Endothelial cell of umbilical vein (primary cell): ENCODE results near the gene CNBD2. TPM values are rescaled to one million over a fixed set of nuclear protein-coding genes. Genes with fewer than 3 reads are reported as not detected.
"Not testable (repeated sequence)": the region's sequence is repeated elsewhere in the genome, so short reads cannot be mapped to it uniquely, and the experiment has no call there.

Experiments used
- BruUV-seq: library from RNA; stranded (reverse); fragments of 400-500 nt; replicated peaks from 2 replicates; lab custom pipeline; 2021; lab: Mats Ljungman, UMichigan
- CTCF ChIA-PET: fragments of 300-600, 350-600 bp; sonication (Branson Sonifier 250); formaldehyde crosslinking; loops from one replicate; lab custom pipeline; 2021; ENCODE audit warnings: antibody characterized with exemption, inconsistent platforms; lab: Charles Lee
- POLR2A ChIA-PET: fragments of 300-600, 350-600 bp; sonication (Branson Sonifier 250); formaldehyde crosslinking; loops from one replicate; lab custom pipeline; 2021; ENCODE audit warnings: antibody characterized with exemption, inconsistent platforms; lab: Charles Lee
- DNase-seq: peaks from one replicate; pipeline ENCODE4 v3.0.0-alpha.2; 2011; ENCODE audit warnings: low read depth, low spot score
- FAIRE-seq: peaks from 2 replicates; lab custom pipeline; 2011; peaks lifted over from hg19 to GRCh38; lab: Jason Lieb, UNC
- H2AFZ ChIP-seq: 2 replicates; pipeline ENCODE4 v1.6.0; 2012; ENCODE audit warnings: low read depth, low read length, control low read depth, inconsistent platforms
- H3K27ac ChIP-seq: 2 replicates; pipeline ENCODE4 v1.5.1; 2011; ENCODE audit warnings: low read depth, mild to moderate bottlenecking, control low read depth, low read length, moderate library complexity; ENCODE audit not compliant: insufficient read depth
- H3K27me3 ChIP-seq, 2 experiments: 2 replicates each; pipeline versions ENCODE4 v1.6.0 to v1.6.1; 2011; ENCODE audit warnings: low read length in 2 of 2, mixed read lengths in 1 of 2; ENCODE audit not compliant: control insufficient read depth in 2 of 2, insufficient read depth in 2 of 2
- H3K36me3 ChIP-seq, 2 experiments: 2 replicates in 1 of 2; 3 replicates in 1 of 2; pipeline ENCODE4 v1.5.1; 2011; ENCODE audit warnings: low read length in 2 of 2, mild to moderate bottlenecking in 1 of 2, moderate library complexity in 1 of 2; ENCODE audit not compliant: control insufficient read depth in 2 of 2, insufficient read depth in 2 of 2; ENCODE audit errors: extremely low read depth in 1 of 2
- H3K4me1 ChIP-seq: 3 replicates; pipeline ENCODE4 v1.5.1; 2011; ENCODE audit warnings: mild to moderate bottlenecking, low read length; ENCODE audit not compliant: control insufficient read depth, insufficient read depth; ENCODE audit errors: extremely low read depth
- H3K4me2 ChIP-seq: 2 replicates; pipeline ENCODE4 v1.6.1; 2011; ENCODE audit warnings: low read length, control low read depth, mixed read lengths; ENCODE audit not compliant: insufficient read depth
- H3K4me3 ChIP-seq, 3 experiments: fragments of 200-600 bp in 1 of 3; sonication (generic), shearing (Covaris generic) in 1 of 3; replicated peaks in 1 of 3; 2 replicates each; pipeline ENCODE4 v1.5.1; 2011 to 2016; ENCODE audit warnings: control low read depth in 3 of 3, low read length in 3 of 3, mild to moderate bottlenecking in 2 of 3, inconsistent platforms in 1 of 3, low read depth in 1 of 3, moderate library complexity in 1 of 3; ENCODE audit not compliant: insufficient read depth in 1 of 3
- H3K79me2 ChIP-seq: 2 replicates; pipeline ENCODE4 v1.6.0; 2012; ENCODE audit warnings: low read length, inconsistent platforms; ENCODE audit not compliant: control insufficient read depth, insufficient read depth
- H3K9ac ChIP-seq: replicated peaks from 2 replicates; pipeline ENCODE3; 2011; ENCODE audit warnings: low read length, control low read depth; ENCODE audit not compliant: insufficient read depth; ENCODE audit errors: extremely low read depth
- H3K9me1 ChIP-seq: replicated peaks from 3 replicates; pipeline ENCODE4 v1.6.0; 2011; ENCODE audit warnings: mild to moderate bottlenecking, low read length; ENCODE audit not compliant: control insufficient read depth, insufficient read depth; ENCODE audit errors: extremely low read depth
- H3K9me3 ChIP-seq: replicated peaks from 2 replicates; pipeline ENCODE4 v1.5.1; 2012; ENCODE audit warnings: low read length, inconsistent platforms; ENCODE audit not compliant: control insufficient read depth, insufficient read depth
- H4K20me1 ChIP-seq: replicated peaks from 2 replicates; pipeline ENCODE3; 2011; ENCODE audit warnings: mild to moderate bottlenecking, low read length; ENCODE audit not compliant: control insufficient read depth, insufficient read depth; ENCODE audit errors: extremely low read depth
- EZH2 ChIP-seq: IDR thresholded peaks from 2 replicates; pipeline ENCODE4 v1.6.1; 2012; ENCODE audit warnings: borderline replicate concordance, low read depth, mild to moderate bottlenecking, moderate library complexity, low read length, inconsistent platforms; ENCODE audit not compliant: severe bottlenecking
- FOS ChIP-seq: IDR thresholded peaks from 2 replicates; pipeline ENCODE4 v1.6.1; 2011; ENCODE audit warnings: mild to moderate bottlenecking, low read length, moderate library complexity, borderline replicate concordance; ENCODE audit not compliant: insufficient read depth
- GATA2 ChIP-seq: IDR thresholded peaks from 2 replicates; pipeline ENCODE4 v1.7.0; 2011; ENCODE audit warnings: low read depth, mild to moderate bottlenecking, moderate library complexity, mixed read lengths, low read length; ENCODE audit not compliant: insufficient read length, insufficient read depth
- JUN ChIP-seq: IDR thresholded peaks from 2 replicates; pipeline ENCODE4 v1.6.1; 2011; ENCODE audit warnings: borderline replicate concordance, low read depth; ENCODE audit not compliant: insufficient read length, insufficient read depth
- MAX ChIP-seq: IDR thresholded peaks from 2 replicates; pipeline ENCODE4 v1.6.1; 2011; ENCODE audit not compliant: insufficient read depth, insufficient read length
- POLR2A ChIP-seq: IDR thresholded peaks from 2 replicates; pipeline ENCODE4 v1.6.1; 2012; ENCODE audit warnings: low read depth, mild to moderate bottlenecking, control low read depth, low read length
- dilution Hi-C: fragments of 300-500 bp; cut with MboI; formaldehyde crosslinking; loops from one replicate; pipeline ENCODE4 v1.15.0; 2019; ENCODE audit warnings: low sequenced_read_pairs; ENCODE audit not compliant: extremely low pct_ligation_motif_present
- intact Hi-C: fragments of 100-400 bp; cut with micrococcal nuclease; formaldehyde crosslinking; loops from one replicate; pipeline ENCODE4 v1.10.0; 2022
- polyA plus RNA-seq, 4 experiments: library from polyadenylated mRNA; depleted of rRNA in 3 of 4; stranded (reverse) in 3 of 4; unstranded in 1 of 4; fragments of >200 nt; gene quantifications; 2 replicates each; pipeline versions ENCODE4 v1.2.1 to v1.2.3, GENCODE V29; 2011 to 2012; ENCODE audit warnings: missing spikeins in 1 of 4
- total RNA-seq: library from RNA; stranded (reverse); gene quantifications from 2 replicates; pipeline ENCODE4 v1.2.3, GENCODE V29; 2021

CNBD2 gene
- total and polyA plus RNA-seq, 2 donors (not counting 3 experiments of a cell fraction or from before 2014, with no cell fraction given), result 4.9 to 7.5 TPM

GRCh38 chr20:36045373-36045714 lies 77.0 kb downstream of the CNBD2 start:
- Histone ChIP-seq H3K27ac (no peak overlapping the region), H2AFZ (no peak overlapping the region), H3K4me2 (no peak overlapping the region), H4K20me1 (no peaks in the 10 kb centered on the region), H3K9me3 (no peaks in the 10 kb centered on the region), H3K36me3 (peaks cover 0 to 3% of the 10 kb centered on the region in 2 experiments), H3K27me3 (no peaks in the 10 kb centered on the region), H3K79me2 (peaks cover 42% of the 10 kb centered on the region), H3K9ac (no peak overlapping the region), H3K4me1 (peaks cover 8% of the 10 kb centered on the region), H3K4me3 (no peak overlapping the region), H3K9me1 (no peaks in the 10 kb centered on the region)
- FAIRE-seq (no peak), DNase-seq (no peak)
- dilution Hi-C loops (no loop called here), intact Hi-C loops (no loop called here)
- TF ChIP-seq FOS (no peak), JUN (no peak), EZH2 (no peak), GATA2 (no peak), POLR2A (no peak), MAX (no peak)
- CTCF ChIA-PET, result interaction anchor here (1.3 to 1.7 kb wide), 2 partner anchors 53 to 54 kb away, joined by 3 to 4 read pairs; no protein-coding TSS in a partner anchor
- POLR2A ChIA-PET, result interaction anchor here (1.2 kb wide), 1 partner anchor 19 kb away, joined by 3 read pairs; no protein-coding TSS in a partner anchor
- no TSS peak for BruUV-seq

GRCh38 chr20:36046073-36046798 lies 77.8 kb downstream of the CNBD2 start:
- POLR2A ChIA-PET, H2AFZ ChIP-seq, BruUV-seq, H3K9ac ChIP-seq, DNase-seq, dilution Hi-C loops, H3K36me3 ChIP-seq, H3K27me3 ChIP-seq, H3K4me2 ChIP-seq, H4K20me1 ChIP-seq, H3K4me3 ChIP-seq, FAIRE-seq, intact Hi-C loops, H3K27ac ChIP-seq, H3K9me3 ChIP-seq, H3K9me1 ChIP-seq: not testable (repeated sequence)
- H3K4me1 ChIP-seq, result peaks cover 11% of the 10 kb centered on the region
- H3K79me2 ChIP-seq, result peaks cover 46% of the 10 kb centered on the region
- CTCF ChIA-PET, result interaction anchor here (1.4 to 1.7 kb wide), 2 partner anchors 53 to 92 kb away, joined by 4 read pairs; no protein-coding TSS in a partner anchor
